Hepatocyte (in vitro differentiated cells): ENCODE results near the gene ITPR1. TPM values are rescaled to one million over a fixed set of nuclear protein-coding genes. Genes with fewer than 3 reads are reported as not detected.
A peak's percentile ranks its signal among the peaks of the same experiment; 100 is the strongest.

Experiments used
- DNase-seq: peaks from one replicate; pipeline ENCODE4 v3.0.0-alpha.2; 2016; ENCODE audit warnings: low spot score
- H2AFZ ChIP-seq: fragments of 200-600 bp; sonication (generic); 2 replicates; pipeline ENCODE4 v1.6.0; 2016; ENCODE audit warnings: antibody characterized with exemption, mild to moderate bottlenecking
- H3K27ac ChIP-seq: fragments of 200-600 bp; sonication (generic); 2 replicates; pipeline ENCODE4 v1.5.1; 2016; ENCODE audit warnings: mild to moderate bottlenecking
- H3K27me3 ChIP-seq: fragments of 200-600 bp; sonication (generic); 2 replicates; pipeline ENCODE4 v1.6.1; 2016
- H3K36me3 ChIP-seq: fragments of 200-600 bp; sonication (generic); replicated peaks from 2 replicates; pipeline ENCODE4 v1.5.1; 2016; ENCODE audit warnings: low read depth; ENCODE audit not compliant: insufficient read depth
- H3K4me1 ChIP-seq: fragments of 200-600 bp; sonication (generic); 2 replicates; pipeline ENCODE4 v1.5.1; 2016; ENCODE audit warnings: mild to moderate bottlenecking, moderate library complexity; ENCODE audit not compliant: insufficient read depth
- H3K4me2 ChIP-seq: fragments of 200-600 bp; sonication (generic); 2 replicates; pipeline ENCODE4 v1.6.0; 2016
- H3K4me3 ChIP-seq: fragments of 200-600 bp; sonication (generic); 2 replicates; pipeline ENCODE4 v1.5.1; 2016; ENCODE audit warnings: mild to moderate bottlenecking
- H3K79me2 ChIP-seq: fragments of 200-600 bp; sonication (generic); 2 replicates; pipeline ENCODE4 v1.6.0; 2017; ENCODE audit warnings: mild to moderate bottlenecking
- H3K9me2 ChIP-seq: fragments of 200-600 bp; sonication (generic); replicated peaks from 2 replicates; pipeline ENCODE4 v1.6.0; 2017; ENCODE audit warnings: mild to moderate bottlenecking; ENCODE audit not compliant: insufficient read depth
- H3K9me3 ChIP-seq: fragments of 200-600 bp; sonication (generic); 2 replicates; pipeline ENCODE4 v1.5.1; 2016; ENCODE audit warnings: low read depth, mild to moderate bottlenecking
- H4K20me1 ChIP-seq: fragments of 200-600 bp; sonication (generic); 2 replicates; pipeline ENCODE4 v1.6.0; 2016; ENCODE audit warnings: mild to moderate bottlenecking; ENCODE audit not compliant: insufficient read depth, poor library complexity, severe bottlenecking
- EZH2 ChIP-seq: fragments of 200-600 bp; sonication (generic); IDR thresholded peaks from 2 replicates; pipeline ENCODE4 v1.6.1; 2016; ENCODE audit warnings: antibody characterized with exemption, mild to moderate bottlenecking, borderline replicate concordance
- EZH2phosphoT487 ChIP-seq: fragments of 200-600 bp; sonication (generic); IDR thresholded peaks from one replicate; pipeline ENCODE4 v1.6.1; 2018; ENCODE audit warnings: antibody characterized with exemption, mild to moderate bottlenecking, low read depth, moderate library complexity; ENCODE audit not compliant: unreplicated experiment, severe bottlenecking
- WGBS: methylation state at CpG from one replicate; pipeline ENCODE4 v1.1.6; 2016; ENCODE audit warnings: low lambda C conversion rate; ENCODE audit errors: missing lambda C conversion rate; 5-methylcytosine and 5-hydroxymethylcytosine counted together
- polyA plus RNA-seq: library from polyadenylated mRNA; unstranded; fragments of >200 nt; fragmentation: Nextera tagmentation; extraction: Ambion mirVana; gene quantifications from 2 replicates; pipeline ENCODE4 v1.2.1, GENCODE V29; 2016
- total RNA-seq: library from RNA; depleted of rRNA; stranded (reverse); fragments of >200 nt; gene quantifications from 2 replicates; pipeline ENCODE4 v1.2.3, GENCODE V29; 2014
- TF ChIP-seq, protein P1 (sequence below): fragments of 200-600 bp; sonication (generic); IDR thresholded peaks from 2 replicates; pipeline ENCODE4 v1.5.1; 2016; ENCODE audit warnings: antibody characterized with exemption, mild to moderate bottlenecking; ENCODE audit not compliant: poor library complexity

ITPR1 gene
- total and polyA plus RNA-seq, 2 experiments from 2014 or later, result 46.8 to 90.8 TPM

DNA sequence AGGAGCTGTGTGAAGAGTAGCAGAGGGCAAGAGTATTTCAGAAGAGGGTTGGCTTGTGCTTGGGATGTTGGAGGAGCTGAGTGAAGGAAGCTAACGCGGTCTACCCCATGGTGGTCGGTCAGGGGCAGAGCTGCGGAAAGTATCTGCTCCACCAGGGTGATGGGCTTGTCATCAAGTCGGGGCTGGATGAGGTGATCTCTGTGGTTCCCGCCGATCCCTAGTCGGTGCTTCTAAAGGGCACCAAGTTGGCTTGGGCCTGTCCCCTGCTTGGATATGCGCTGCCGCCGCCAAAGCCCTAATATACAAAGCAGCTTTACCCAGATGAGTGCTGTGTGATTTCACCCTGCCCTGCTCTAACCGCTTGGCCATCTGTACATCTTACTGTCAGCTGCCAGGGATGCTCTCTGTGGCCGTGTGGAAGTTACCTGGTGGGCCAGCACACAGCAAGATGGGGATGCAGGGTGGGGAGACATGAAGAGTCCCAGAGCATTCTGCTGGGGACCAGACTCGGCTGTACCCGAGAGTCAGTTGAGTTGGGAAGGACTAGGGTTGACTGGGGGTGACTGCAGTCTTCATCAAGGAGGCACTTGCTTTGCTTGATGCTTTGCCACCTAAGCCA is 260.0 kb downstream of the ITPR1 start:
- 96% methylated on average over 15 of the region's 15 CpGs for WGBS
- peak overlapping the region; percentile 93 for H3K27ac ChIP-seq
- H3K4me1 ChIP-seq, result peaks cover 34% of the 10 kb centered on the region
- no peaks in the 10 kb centered on the region for H3K36me3 ChIP-seq
- no peaks in the 10 kb centered on the region for H3K9me3 ChIP-seq
- no peaks in the 10 kb centered on the region for H4K20me1 ChIP-seq
- DNase-seq, result no peak
- no peaks in the 10 kb centered on the region for H3K9me2 ChIP-seq
- no peak overlapping the region for H3K4me3 ChIP-seq
- no peak overlapping the region for H2AFZ ChIP-seq
- peak overlapping the region; percentile 23 for H3K4me2 ChIP-seq
- no peaks in the 10 kb centered on the region for H3K27me3 ChIP-seq
- no peaks in the 10 kb centered on the region for H3K79me2 ChIP-seq
- TF ChIP-seq, protein P1, sequence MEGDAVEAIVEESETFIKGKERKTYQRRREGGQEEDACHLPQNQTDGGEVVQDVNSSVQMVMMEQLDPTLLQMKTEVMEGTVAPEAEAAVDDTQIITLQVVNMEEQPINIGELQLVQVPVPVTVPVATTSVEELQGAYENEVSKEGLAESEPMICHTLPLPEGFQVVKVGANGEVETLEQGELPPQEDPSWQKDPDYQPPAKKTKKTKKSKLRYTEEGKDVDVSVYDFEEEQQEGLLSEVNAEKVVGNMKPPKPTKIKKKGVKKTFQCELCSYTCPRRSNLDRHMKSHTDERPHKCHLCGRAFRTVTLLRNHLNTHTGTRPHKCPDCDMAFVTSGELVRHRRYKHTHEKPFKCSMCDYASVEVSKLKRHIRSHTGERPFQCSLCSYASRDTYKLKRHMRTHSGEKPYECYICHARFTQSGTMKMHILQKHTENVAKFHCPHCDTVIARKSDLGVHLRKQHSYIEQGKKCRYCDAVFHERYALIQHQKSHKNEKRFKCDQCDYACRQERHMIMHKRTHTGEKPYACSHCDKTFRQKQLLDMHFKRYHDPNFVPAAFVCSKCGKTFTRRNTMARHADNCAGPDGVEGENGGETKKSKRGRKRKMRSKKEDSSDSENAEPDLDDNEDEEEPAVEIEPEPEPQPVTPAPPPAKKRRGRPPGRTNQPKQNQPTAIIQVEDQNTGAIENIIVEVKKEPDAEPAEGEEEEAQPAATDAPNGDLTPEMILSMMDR, result no peak
- TF ChIP-seq EZH2phosphoT487 (no peak), EZH2 (no peak)

DNA sequence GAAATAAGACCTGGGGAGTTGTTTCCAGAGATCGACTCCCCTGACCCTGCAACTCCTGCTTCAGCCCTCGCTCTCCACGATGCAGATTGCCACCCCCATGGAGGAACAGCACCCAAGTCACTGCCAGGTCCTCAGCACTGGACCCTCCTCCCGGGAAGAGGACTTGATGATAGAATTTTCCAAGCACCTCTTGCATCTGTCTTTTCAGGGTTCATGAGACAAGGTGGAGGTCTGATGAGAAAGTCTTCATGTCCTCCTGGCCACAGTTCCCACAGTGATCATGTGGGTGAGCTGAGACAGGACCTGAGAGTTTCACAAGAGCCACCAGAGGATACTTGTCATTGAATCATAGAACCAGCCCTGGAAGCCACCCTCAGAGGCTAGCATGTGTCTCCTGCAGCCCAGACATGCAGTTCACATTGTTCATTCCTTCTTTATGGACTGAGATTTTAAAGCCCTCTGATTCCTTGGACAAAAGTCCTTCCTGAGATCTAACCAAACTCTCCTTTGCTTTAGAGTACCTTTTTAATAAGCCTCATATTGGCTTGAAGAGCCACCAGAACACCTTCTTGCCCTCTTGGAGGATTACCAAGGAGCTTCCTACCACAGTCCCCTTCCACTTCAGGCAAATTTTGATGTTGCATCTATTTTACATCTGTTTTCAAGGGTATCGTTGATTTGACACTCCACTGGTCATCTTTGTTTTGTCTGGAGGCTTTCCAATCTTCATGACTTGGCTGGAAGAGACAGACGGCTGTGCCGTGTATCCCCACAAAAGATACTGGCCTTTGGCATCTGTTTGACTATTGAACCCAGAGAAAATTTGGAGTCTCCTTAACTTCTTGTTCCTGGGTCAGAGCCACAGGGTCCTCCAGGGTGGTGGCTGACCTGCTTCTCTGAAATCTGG is 261.3 kb downstream of the ITPR1 start:
- H3K27ac ChIP-seq, result no peak overlapping the region
- WGBS, result over 99% methylated on average over 7 of the region's 7 CpGs
- no peak for DNase-seq

DNA sequence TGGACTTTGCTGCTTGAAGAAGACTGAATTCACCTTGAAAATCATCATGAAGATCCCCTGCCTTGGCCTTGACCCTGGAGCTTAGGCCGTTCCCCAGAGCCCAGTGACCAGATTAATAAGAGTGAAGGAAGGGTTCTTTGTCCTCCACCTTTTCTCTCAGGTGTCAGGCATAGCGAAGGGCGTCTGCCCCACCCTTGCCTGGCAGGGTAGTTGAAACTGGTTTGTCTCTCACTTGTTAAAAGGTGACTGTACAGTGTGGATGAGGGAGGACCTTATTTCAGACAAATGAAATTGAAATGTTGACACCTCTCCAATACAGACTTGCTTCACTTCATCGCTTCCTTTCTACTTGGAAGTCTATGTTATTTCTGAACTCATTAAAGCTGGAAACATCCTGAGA is 262.4 kb downstream of the ITPR1 start:
- Histone ChIP-seq H2AFZ (no peak overlapping the region), H4K20me1 (no peaks in the 10 kb centered on the region), H3K9me3 (no peaks in the 10 kb centered on the region), H3K4me2 (no peak overlapping the region), H3K27ac (peak overlapping the region; percentile 6), H3K27me3 (no peaks in the 10 kb centered on the region), H3K79me2 (no peaks in the 10 kb centered on the region), H3K4me1 (peaks cover 31% of the 10 kb centered on the region), H3K9me2 (no peaks in the 10 kb centered on the region), H3K36me3 (no peaks in the 10 kb centered on the region), H3K4me3 (no peak overlapping the region)
- TF ChIP-seq EZH2 (no peak), EZH2phosphoT487 (no peak)
- TF ChIP-seq, protein P1, result no peak
- no peak for DNase-seq
- 91% methylated on average over 4 of the region's 4 CpGs for WGBS

More for the DNA sequence above, 261.3 kb downstream of the ITPR1 start:
- H4K20me1 ChIP-seq, result no peaks in the 10 kb centered on the region
- H3K4me2 ChIP-seq, result no peak overlapping the region
- no peaks in the 10 kb centered on the region for H3K9me3 ChIP-seq
- no peaks in the 10 kb centered on the region for H3K9me2 ChIP-seq
- TF ChIP-seq EZH2phosphoT487 (no peak), EZH2 (no peak)
- TF ChIP-seq, protein P1, result no peak
- no peaks in the 10 kb centered on the region for H3K79me2 ChIP-seq
- no peak overlapping the region for H2AFZ ChIP-seq
- peaks cover 35% of the 10 kb centered on the region for H3K4me1 ChIP-seq
- H3K27me3 ChIP-seq, result no peaks in the 10 kb centered on the region
- H3K36me3 ChIP-seq, result no peaks in the 10 kb centered on the region
- H3K4me3 ChIP-seq, result no peak overlapping the region
